ENCODE data around the gene NINJ1.

Gene NINJ1

DNA sequence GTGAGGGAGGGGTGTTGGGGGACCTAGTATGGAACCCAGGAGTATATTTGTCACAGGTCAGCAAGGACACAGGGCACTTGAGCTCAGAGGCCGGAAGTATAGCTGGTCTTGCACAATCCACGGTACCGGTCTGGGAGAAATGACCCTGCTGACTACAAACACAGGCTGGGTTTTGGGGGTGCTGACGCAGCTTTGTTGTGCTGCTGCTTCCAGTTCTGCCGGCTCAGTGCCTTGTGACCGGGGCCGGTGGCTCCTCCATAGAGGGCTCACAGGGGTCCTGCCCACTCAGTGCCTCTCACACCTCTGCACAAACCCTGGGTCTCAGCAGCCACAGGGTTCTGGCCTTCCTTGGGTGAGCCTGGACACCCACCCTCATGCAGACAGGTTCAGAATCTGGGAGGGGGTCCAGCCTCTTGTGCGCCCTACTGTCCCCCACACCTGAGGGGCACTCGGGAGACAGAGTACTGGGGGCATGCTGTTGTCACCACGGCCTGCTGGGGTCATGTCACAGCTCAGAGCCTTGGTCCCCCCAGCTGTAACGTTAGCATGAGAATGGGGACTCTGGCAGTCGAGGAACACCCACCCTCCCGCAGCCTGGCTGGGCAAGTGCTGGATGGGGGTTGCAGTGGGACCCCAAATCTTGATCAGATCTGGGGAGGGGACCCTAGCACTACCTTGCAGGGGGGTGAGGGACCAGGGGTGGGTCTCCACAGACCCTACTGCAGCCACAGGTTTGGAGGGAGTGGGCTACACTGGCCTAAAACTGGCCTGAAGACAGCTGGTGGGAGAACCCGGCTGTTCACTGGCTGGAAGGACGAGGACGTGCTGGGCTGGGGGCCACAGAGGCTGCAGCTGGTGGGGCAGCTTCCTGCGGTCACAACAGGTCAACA, 17.7 kb downstream of the NINJ1 start:
- no peak for DNase-seq (ENCODE audit: low read depth, low spot score)
- Histone ChIP-seq H3K9me3 (ENCODE audit: insufficient read depth, low read length) (no peaks in the 10 kb centered on the region), H3K36me3 (ENCODE audit: insufficient read depth, insufficient read length, low read length) (peaks cover 12% of the 10 kb centered on the region), H3K27me3 (ENCODE audit: insufficient read depth, insufficient read length) (no peaks in the 10 kb centered on the region), H3K9ac (ENCODE audit: insufficient read length, low read depth) (peak overlapping the region; percentile 64), H3K4me1 (ENCODE audit: insufficient read depth, insufficient read length) (peaks cover 20% of the 10 kb centered on the region), H3K4me3 (ENCODE audit: insufficient read length, low read depth) (no peak overlapping the region)
- TF ChIP-seq SUZ12 (IDR thresholded peaks at IDR 0.05; ENCODE audit: extremely low read depth, insufficient read depth, insufficient read length) (no peak), ZNF274 (IDR thresholded peaks at IDR 0.05; ENCODE audit: low read depth, low read length) (no peak)

DNA sequence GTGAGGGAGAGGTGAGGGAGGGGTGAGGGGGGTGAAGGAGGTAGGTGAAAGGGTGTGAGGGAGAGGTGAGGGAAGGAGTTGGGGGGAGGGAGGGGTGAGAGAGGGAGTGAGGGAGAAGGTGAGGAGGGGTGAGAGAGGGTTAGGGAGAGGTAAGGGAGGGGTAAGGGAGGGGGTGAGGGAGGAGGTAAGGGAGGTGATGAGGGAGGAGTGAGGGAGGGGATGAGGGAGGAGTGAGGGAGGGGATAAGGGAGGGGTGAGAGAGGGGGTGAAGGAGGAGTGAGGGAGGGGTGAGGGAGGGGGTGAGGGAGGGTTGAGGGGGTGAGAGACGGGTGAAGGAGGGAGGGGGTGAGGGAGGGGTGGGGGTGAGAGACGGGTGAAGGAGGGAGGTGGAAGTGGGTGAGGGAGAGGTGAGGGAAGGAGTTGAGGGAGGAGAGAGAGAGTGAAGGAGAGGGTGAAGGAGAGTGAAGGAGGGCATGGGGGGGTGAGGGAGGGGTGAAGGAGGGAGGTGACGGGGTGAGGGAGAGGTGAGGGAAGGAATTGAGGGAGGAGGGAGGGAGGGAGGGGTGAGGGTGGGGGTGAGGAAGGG, 18.5 kb downstream of the NINJ1 start:
- no peak overlapping the region for H3K9ac ChIP-seq (ENCODE audit: insufficient read length, low read depth)
- H3K4me1 ChIP-seq (ENCODE audit: insufficient read depth, insufficient read length) = peaks cover 24% of the 10 kb centered on the region
- H3K36me3 ChIP-seq (ENCODE audit: insufficient read depth, insufficient read length, low read length) = peaks cover 12% of the 10 kb centered on the region
- DNase-seq (ENCODE audit: low read depth, low spot score) = no peak
- no peak overlapping the region for H3K4me3 ChIP-seq (ENCODE audit: insufficient read length, low read depth)
- H3K27me3 ChIP-seq (ENCODE audit: insufficient read depth, insufficient read length) = no peaks in the 10 kb centered on the region
- TF ChIP-seq ZNF274 (IDR thresholded peaks at IDR 0.05; ENCODE audit: low read depth, low read length) (no peak), YY1 (IDR thresholded peaks at IDR 0.05; ENCODE audit: insufficient read depth, insufficient read length) (no peak), SUZ12 (IDR thresholded peaks at IDR 0.05; ENCODE audit: extremely low read depth, insufficient read depth, insufficient read length) (no peak)
- H3K9me3 ChIP-seq (ENCODE audit: insufficient read depth, low read length) = no peaks in the 10 kb centered on the region

DNA sequence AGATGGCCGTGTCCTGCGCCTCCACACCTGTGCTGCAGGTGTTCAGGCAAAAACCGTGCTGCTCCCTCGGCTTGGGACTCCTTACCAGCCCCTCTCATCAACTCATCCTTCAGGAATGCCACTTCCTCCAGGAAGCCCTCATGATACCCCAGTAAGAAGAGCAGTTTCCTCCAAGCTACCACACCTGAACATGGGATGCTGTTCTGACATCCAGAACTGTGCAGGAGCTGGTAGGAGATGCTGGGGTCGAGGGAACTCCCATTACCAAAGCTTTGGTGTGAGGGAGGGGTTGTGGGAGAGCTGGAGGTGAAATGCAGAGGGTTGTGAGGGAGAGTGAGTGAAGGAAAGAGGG, 19.1 kb downstream of the NINJ1 start:
- H3K36me3 ChIP-seq (ENCODE audit: insufficient read depth, insufficient read length, low read length) = peaks cover 16% of the 10 kb centered on the region
- DNase-seq (ENCODE audit: low read depth, low spot score) = no peak
- no peak overlapping the region for H3K9ac ChIP-seq (ENCODE audit: insufficient read length, low read depth)
- H3K27me3 ChIP-seq (ENCODE audit: insufficient read depth, insufficient read length) = no peaks in the 10 kb centered on the region
- TF ChIP-seq ZNF274 (IDR thresholded peaks at IDR 0.05; ENCODE audit: low read depth, low read length) (no peak), SUZ12 (IDR thresholded peaks at IDR 0.05; ENCODE audit: extremely low read depth, insufficient read depth, insufficient read length) (no peak), YY1 (IDR thresholded peaks at IDR 0.05; ENCODE audit: insufficient read depth, insufficient read length) (no peak)
- H3K4me1 ChIP-seq (ENCODE audit: insufficient read depth, insufficient read length) = peaks cover 23% of the 10 kb centered on the region
- no peak overlapping the region for H3K4me3 ChIP-seq (ENCODE audit: insufficient read length, low read depth)
- H3K9me3 ChIP-seq (ENCODE audit: insufficient read depth, low read length) = no peaks in the 10 kb centered on the region

DNA sequence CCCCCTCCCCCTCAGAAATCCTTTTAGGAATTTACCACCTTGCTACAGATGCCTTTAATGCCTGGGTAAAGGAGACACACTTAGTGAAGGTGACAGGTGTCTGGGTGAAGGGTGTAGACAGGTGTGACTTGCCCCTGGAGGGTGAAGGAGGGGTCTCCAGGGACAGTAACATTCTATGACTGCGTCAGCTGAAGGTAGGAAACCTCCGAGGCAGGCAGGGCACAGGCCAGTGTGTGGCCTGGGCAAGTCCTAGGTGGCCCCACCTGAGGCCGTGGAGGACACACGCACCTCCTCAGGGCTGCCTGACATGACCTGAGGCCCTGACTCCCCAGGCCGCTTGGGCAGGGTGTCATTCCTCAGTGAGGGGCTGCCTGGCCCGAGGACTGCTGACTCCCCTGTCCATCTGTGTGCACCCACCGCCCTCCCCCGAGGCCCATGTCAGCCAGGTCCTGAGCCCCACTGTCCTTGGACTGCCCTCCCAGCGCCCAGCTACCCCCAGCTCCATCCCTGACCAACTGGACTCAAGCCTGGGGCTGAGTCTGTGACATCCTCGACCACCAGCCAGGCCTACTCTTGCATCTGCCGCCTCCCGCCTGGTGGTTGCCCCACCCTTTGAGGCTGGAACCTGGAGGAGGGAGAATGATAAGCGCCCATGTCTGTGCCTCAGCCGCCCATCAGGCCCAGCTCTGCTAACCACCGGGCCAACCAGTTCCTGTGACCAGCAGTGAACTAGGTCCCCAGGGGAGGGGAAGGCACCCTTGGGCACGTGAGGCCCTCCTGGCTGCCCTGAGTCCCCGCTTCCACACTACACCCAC, 19.7 kb downstream of the NINJ1 start:
- no peak for DNase-seq (ENCODE audit: low read depth, low spot score)
- H3K9ac ChIP-seq (ENCODE audit: insufficient read length, low read depth) = no peak overlapping the region
- H3K36me3 ChIP-seq (ENCODE audit: insufficient read depth, insufficient read length, low read length) = peaks cover 16% of the 10 kb centered on the region
- no peaks in the 10 kb centered on the region for H3K27me3 ChIP-seq (ENCODE audit: insufficient read depth, insufficient read length)
- no peaks in the 10 kb centered on the region for H3K9me3 ChIP-seq (ENCODE audit: insufficient read depth, low read length)
- TF ChIP-seq ZNF274 (IDR thresholded peaks at IDR 0.05; ENCODE audit: low read depth, low read length) (no peak), SUZ12 (IDR thresholded peaks at IDR 0.05; ENCODE audit: extremely low read depth, insufficient read depth, insufficient read length) (no peak), YY1 (IDR thresholded peaks at IDR 0.05; ENCODE audit: insufficient read depth, insufficient read length) (no peak)
- H3K4me1 ChIP-seq (ENCODE audit: insufficient read depth, insufficient read length) = peaks cover 20% of the 10 kb centered on the region
- no peak overlapping the region for H3K4me3 ChIP-seq (ENCODE audit: insufficient read length, low read depth)

DNA sequence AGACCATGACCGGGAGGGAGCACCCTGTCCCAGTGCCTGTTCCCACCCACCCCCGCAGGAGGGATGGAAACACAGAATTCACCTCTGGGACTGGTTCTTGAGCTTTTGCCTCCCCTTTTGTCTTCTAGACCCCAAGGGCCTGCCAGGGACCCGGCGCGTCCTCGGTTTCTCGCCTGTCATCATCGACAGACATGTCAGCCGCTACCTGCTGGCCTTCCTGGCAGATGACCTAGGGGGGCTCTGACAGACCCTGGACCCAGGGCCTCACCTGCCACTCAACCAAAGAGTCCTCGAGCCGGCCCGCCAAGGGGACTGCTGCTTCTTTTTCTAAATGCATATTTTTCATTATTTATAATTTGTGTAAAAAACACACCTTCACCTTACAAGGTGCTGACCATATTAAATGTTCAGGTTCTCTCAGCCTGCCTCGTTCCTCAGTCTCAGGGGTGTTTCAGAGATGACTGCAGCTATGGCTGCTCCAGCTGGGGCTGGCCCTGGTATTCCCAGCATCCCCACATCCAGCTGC, 21.1 kb downstream of the NINJ1 start:
- Histone ChIP-seq H3K36me3 (ENCODE audit: insufficient read depth, insufficient read length, low read length) (peaks cover 16% of the 10 kb centered on the region), H3K9ac (ENCODE audit: insufficient read length, low read depth) (no peak overlapping the region), H3K4me1 (ENCODE audit: insufficient read depth, insufficient read length) (peaks cover 20% of the 10 kb centered on the region), H3K9me3 (ENCODE audit: insufficient read depth, low read length) (no peaks in the 10 kb centered on the region), H3K27me3 (ENCODE audit: insufficient read depth, insufficient read length) (no peaks in the 10 kb centered on the region), H3K4me3 (ENCODE audit: insufficient read length, low read depth) (no peak overlapping the region)
- TF ChIP-seq SUZ12 (IDR thresholded peaks at IDR 0.05; ENCODE audit: extremely low read depth, insufficient read depth, insufficient read length) (no peak), ZNF274 (IDR thresholded peaks at IDR 0.05; ENCODE audit: low read depth, low read length) (no peak), YY1 (IDR thresholded peaks at IDR 0.05; ENCODE audit: insufficient read depth, insufficient read length) (no peak)
- no peak for DNase-seq (ENCODE audit: low read depth, low spot score)

DNA sequence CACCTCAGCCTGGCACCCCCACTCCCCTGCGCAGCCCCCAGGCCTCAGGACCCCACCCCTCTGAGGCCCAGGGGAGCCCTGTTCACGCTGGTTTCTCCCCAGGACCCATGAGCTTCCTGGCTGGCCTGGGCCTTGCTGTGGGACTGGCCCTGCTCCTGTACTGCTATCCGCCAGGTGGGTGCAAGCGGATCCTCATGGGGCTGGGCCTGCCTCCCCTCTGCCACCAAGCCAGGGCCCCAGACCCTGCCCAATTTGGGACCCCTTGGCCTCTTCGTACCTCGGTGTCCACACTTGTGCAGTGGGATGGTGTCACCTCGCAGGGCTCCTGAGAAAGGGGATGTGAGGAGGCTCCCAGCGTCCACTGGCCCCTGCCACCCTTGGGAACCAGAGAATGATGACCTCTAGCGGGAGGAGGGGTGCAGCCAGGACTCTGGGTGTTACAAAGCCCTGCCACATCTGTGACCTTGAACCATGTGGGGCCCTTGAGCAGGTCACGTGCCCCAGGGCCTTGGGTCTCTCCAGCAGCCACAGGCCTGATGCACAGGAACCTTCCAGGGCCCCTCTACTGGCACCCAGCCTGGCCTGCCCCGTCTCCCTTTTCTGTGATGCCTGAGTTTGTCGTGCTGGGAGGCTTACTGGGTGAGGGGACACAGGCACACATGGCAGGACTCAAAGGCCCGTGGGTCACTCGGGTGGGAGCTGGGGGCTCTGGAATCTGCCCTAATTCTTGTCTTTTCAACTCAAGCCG, 21.8 kb downstream of the NINJ1 start:
- no peaks in the 10 kb centered on the region for H3K27me3 ChIP-seq (ENCODE audit: insufficient read depth, insufficient read length)
- peak overlapping the region; percentile 12 for H3K9ac ChIP-seq (ENCODE audit: insufficient read length, low read depth)
- TF ChIP-seq SUZ12 (IDR thresholded peaks at IDR 0.05; ENCODE audit: extremely low read depth, insufficient read depth, insufficient read length) (no peak), YY1 (IDR thresholded peaks at IDR 0.05; ENCODE audit: insufficient read depth, insufficient read length) (no peak), ZNF274 (IDR thresholded peaks at IDR 0.05; ENCODE audit: low read depth, low read length) (no peak)
- peaks cover 20% of the 10 kb centered on the region for H3K4me1 ChIP-seq (ENCODE audit: insufficient read depth, insufficient read length)
- peaks cover 19% of the 10 kb centered on the region for H3K36me3 ChIP-seq (ENCODE audit: insufficient read depth, insufficient read length, low read length)
- no peaks in the 10 kb centered on the region for H3K9me3 ChIP-seq (ENCODE audit: insufficient read depth, low read length)
- no peak overlapping the region for H3K4me3 ChIP-seq (ENCODE audit: insufficient read length, low read depth)
- DNase-seq (ENCODE audit: low read depth, low spot score) = no peak
